ENCODE results near the gene ARHGAP4.

The ARHGAP4 gene

GRCh38 chrX:153871451-153871850, 54.6 kb downstream of the ARHGAP4 start:
- TF ChIP-seq CTCF (IDR thresholded peaks at IDR 0.05; ENCODE audit: low read depth, low read length, missing control alignments), result no peak
- DNase-seq, result no peak
- Histone ChIP-seq H3K4me3 (ENCODE audit: low read depth, low read length) (no peak overlapping the region), H3K27me3 (replicated peaks) (peaks cover 2% of the 10 kb centered on the region), H3K36me3 (replicated peaks) (no peaks in the 10 kb centered on the region), H3K27ac (no peak overlapping the region)
- in situ Hi-C loops (cut with HindIII; ENCODE audit: low pct_ligation_motif_present, low sequenced_read_pairs), result no loop called here

GRCh38 chrX:153870791-153871360, 55.2 kb downstream of the ARHGAP4 start:
- H3K4me3 ChIP-seq (ENCODE audit: low read depth, low read length), result no peak overlapping the region
- peaks cover 2% of the 10 kb centered on the region for H3K27me3 ChIP-seq (replicated peaks)
- peak; percentile 15 for TF ChIP-seq CTCF (IDR thresholded peaks at IDR 0.05; ENCODE audit: low read depth, low read length, missing control alignments)
- no peaks in the 10 kb centered on the region for H3K36me3 ChIP-seq (replicated peaks)
- H3K27ac ChIP-seq, result no peak overlapping the region
- DNase-seq, result no peak
- in situ Hi-C loops (cut with HindIII; ENCODE audit: low pct_ligation_motif_present, low sequenced_read_pairs), result no loop called here

- Histone ChIP-seq H3K4me3 (ENCODE audit: low read depth, low read length) (no peak overlapping the region), H3K27me3 (replicated peaks) (peaks cover 2% of the 10 kb centered on the region), H3K36me3 (replicated peaks) (no peaks in the 10 kb centered on the region), H3K27ac (no peak overlapping the region)
- DNase-seq, result no peak
- in situ Hi-C loops (cut with HindIII; ENCODE audit: low pct_ligation_motif_present, low sequenced_read_pairs), result no loop called here
- no peak for TF ChIP-seq CTCF (IDR thresholded peaks at IDR 0.05; ENCODE audit: low read depth, low read length, missing control alignments)
Measured at GRCh38 chrX:153870288-153870690, 55.8 kb downstream of the ARHGAP4 start.

- in situ Hi-C loops (cut with HindIII; ENCODE audit: low pct_ligation_motif_present, low sequenced_read_pairs), result no loop called here
- TF ChIP-seq CTCF (IDR thresholded peaks at IDR 0.05; ENCODE audit: low read depth, low read length, missing control alignments), result no peak
- no peak overlapping the region for H3K4me3 ChIP-seq (ENCODE audit: low read depth, low read length)
- no peak for DNase-seq
- peaks cover 2% of the 10 kb centered on the region for H3K27me3 ChIP-seq (replicated peaks)
- no peak overlapping the region for H3K27ac ChIP-seq
- H3K36me3 ChIP-seq (replicated peaks), result no peaks in the 10 kb centered on the region
Measured at GRCh38 chrX:153869473-153870287, 56.4 kb downstream of the ARHGAP4 start.

- H3K27me3 ChIP-seq (replicated peaks), result no peaks in the 10 kb centered on the region
- DNase-seq, result no peak
- in situ Hi-C loops (cut with HindIII; ENCODE audit: low pct_ligation_motif_present, low sequenced_read_pairs), result no loop called here
- no peak for TF ChIP-seq CTCF (IDR thresholded peaks at IDR 0.05; ENCODE audit: low read depth, low read length, missing control alignments)
- H3K27ac ChIP-seq, result no peak overlapping the region
- no peaks in the 10 kb centered on the region for H3K36me3 ChIP-seq (replicated peaks)
- no peak overlapping the region for H3K4me3 ChIP-seq (ENCODE audit: low read depth, low read length)
Measured at GRCh38 chrX:153868576-153869472, 57.2 kb downstream of the ARHGAP4 start.
